ENCODE results near the gene CD320. TPM values are rescaled to one million over a fixed set of nuclear protein-coding genes. Genes with fewer than 3 reads are reported as not detected.

CD320 gene
- total and polyA plus RNA-seq, 12 donors: 12.0 to 129 (median 57.1) TPM

GRCh38 chr19:8336660-8337059, 28.5 kb upstream of the CD320 start:
- 58 to 70% (median 62%) methylated on average over 8 of the region's 8 CpGs for WGBS, 4 donors
- intact Hi-C loops (cut with DNase I): no loop called here
- Histone ChIP-seq H3K36me3 (replicated peaks in 1 of 2) (no peaks in the 10 kb centered on the region), H3K9me3 (replicated peaks in 1 of 3) (no peaks in the 10 kb centered on the region), H3K27me3 (peaks cover 31% of the 10 kb centered on the region), H3K4me1 (replicated peaks in 1 of 2) (peaks cover 0 to 18% of the 10 kb centered on the region in 2 donors), H3K27ac (no peak overlapping the region), H3K4me3 (no peak overlapping the region)
- TF ChIP-seq CTCF (IDR thresholded peaks at IDR 0.05): no peak
- TF ChIP-seq POLR2A (IDR thresholded peaks at IDR 0.05): no peak
- DNase-seq: no peak

- H3K36me3 ChIP-seq (replicated peaks in 1 of 2): no peaks in the 10 kb centered on the region
- no peak for TF ChIP-seq CTCF (IDR thresholded peaks at IDR 0.05)
- no peak for TF ChIP-seq POLR2A (IDR thresholded peaks at IDR 0.05)
- peak overlapping the region in 1 of 5 donors; percentile 29 for H3K27ac ChIP-seq
- no peak overlapping the region for H3K4me3 ChIP-seq
- WGBS, 4 donors: 40 to 57% (median 51%) methylated on average over 17 to 27 of the region's 27 CpGs
- H3K27me3 ChIP-seq: peaks cover 31% of the 10 kb centered on the region
- DNase-seq: no peak
- intact Hi-C loops (cut with DNase I): no loop called here
- peaks cover 0 to 14% of the 10 kb centered on the region in 2 donors for H3K4me1 ChIP-seq (replicated peaks in 1 of 2)
- H3K9me3 ChIP-seq (replicated peaks in 1 of 3): no peaks in the 10 kb centered on the region
Observed at GRCh38 chr19:8336072-8336569, 28.0 kb upstream of the CD320 start.

GRCh38 chr19:8335343-8336071, 27.3 kb upstream of the CD320 start:
- intact Hi-C loops (cut with DNase I): no loop called here
- peak overlapping the region in 1 of 4 donors; percentile 46 for H3K4me3 ChIP-seq

More at GRCh38 chr19:8335343-8336071, 27.3 kb upstream of the CD320 start:
- H3K9me3 ChIP-seq (replicated peaks in 1 of 3): no peaks in the 10 kb centered on the region
- H3K4me1 ChIP-seq (replicated peaks in 1 of 2): peaks cover 0 to 9% of the 10 kb centered on the region in 2 donors
- H3K36me3 ChIP-seq (replicated peaks in 1 of 2): no peaks in the 10 kb centered on the region
- TF ChIP-seq POLR2A (IDR thresholded peaks at IDR 0.05) (no peak), CTCF (IDR thresholded peaks at IDR 0.05) (no peak)
- peak overlapping the region in 1 of 5 donors; percentile 29 for H3K27ac ChIP-seq
- 9 to 46% (median 14%) methylated on average over 4 to 79 of the region's 79 CpGs for WGBS, 4 donors
- DNase-seq: no peak
- H3K27me3 ChIP-seq: peaks cover 31% of the 10 kb centered on the region
